ENCODE results near the gene UQCRHL. TPM values are rescaled to one million over a fixed set of nuclear protein-coding genes. Genes with fewer than 3 reads are reported as not detected.

The UQCRHL gene
- total and polyA plus RNA-seq, 2 of the 4 experiments (the other 2 are of a cell fraction), result 1.4 to 2.4 TPM

DNA sequence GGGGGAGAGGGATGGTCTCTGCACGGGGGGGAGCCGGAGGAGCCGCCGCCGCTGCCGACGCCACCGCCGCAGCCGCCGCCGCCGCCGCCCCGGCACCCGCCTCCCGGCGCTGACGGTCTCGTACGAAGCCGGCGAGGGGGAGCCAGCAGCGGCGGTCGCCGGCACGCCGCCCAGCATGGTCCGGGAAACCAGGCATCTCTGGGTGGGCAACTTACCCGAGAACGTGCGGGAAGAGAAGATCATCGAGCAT lies 40.4 kb upstream of the UQCRHL start:
- no peaks in the 10 kb centered on the region for H3K4me1 ChIP-seq (ENCODE audit: control insufficient read depth, insufficient read depth, low read length)
- H3K4me3 ChIP-seq (ENCODE audit: insufficient read depth, low read depth, low read length), result peak overlapping the region; percentile 94
- H4K20me1 ChIP-seq (ENCODE audit: insufficient read depth, low read length), result peaks cover 26% of the 10 kb centered on the region
- H2AK9ac ChIP-seq (replicated peaks; ENCODE audit: low read depth, low read length, poor library complexity), result peak overlapping the region; percentile 94
- no peak overlapping the region for H4K91ac ChIP-seq (ENCODE audit: insufficient read depth, low read depth, low read length)
- intact Hi-C loops (cut with micrococcal nuclease), result loop anchor here (1.0 to 5.0 kb wide), 3 partner anchors 39 to 146 kb away; no protein-coding TSS in a partner anchor
- H3K9me1 ChIP-seq (ENCODE audit: insufficient read depth, low read length), result 0 out of 2 replicates have a peak, but pooled peaks cover 1% of the 10 kb centered on the region
- peaks cover 7 to 27% of the 10 kb centered on the region in 2 experiments for H3K79me1 ChIP-seq (ENCODE audit: low read depth in 1 of 2, low read length in 2 of 2)
- H3K56ac ChIP-seq (ENCODE audit: extremely low read depth, insufficient read depth, low read length), result no peak overlapping the region
- peak overlapping the region; percentile 79 for H2BK5ac ChIP-seq (ENCODE audit: low read depth, low read length, poor library complexity, severe bottlenecking)
- no peaks in the 10 kb centered on the region for H3K9me3 ChIP-seq (ENCODE audit: control insufficient read depth, insufficient read depth, low read length)
- no peak overlapping the region for H4K8ac ChIP-seq (ENCODE audit: low read depth in 2 of 2, low read length in 2 of 2)
- ChIA-PET CTCF (interaction anchor here (1.5 kb wide), 1 partner anchor 128 kb away, joined by 3 read pairs; the partner anchor contains the start of gene ZBTB17), POLR2A (ENCODE audit: unreplicated experiment) (no interaction called here)
- peak overlapping the region; percentile 64; the same call in 1 of the 2 replicates for H3K14ac ChIP-seq (replicated peaks; ENCODE audit: low read depth, low read length)
- dilution Hi-C loops (cut with HindIII; ENCODE audit: low sequenced_read_pairs, unreplicated experiment), result no loop called here
- no peak overlapping the region for H4K5ac ChIP-seq (ENCODE audit: low read depth, low read length)
- DNase-seq (no peak), ATAC-seq (ENCODE audit: low read depth) (no peak)
- H3K27me3 ChIP-seq (ENCODE audit: control insufficient read depth, insufficient read depth, low read length), result no peaks in the 10 kb centered on the region
- no peaks in the 10 kb centered on the region for H3K36me3 ChIP-seq (ENCODE audit: control insufficient read depth, insufficient read depth, low read length)
- H2AFZ ChIP-seq (replicated peaks; ENCODE audit: low read length, poor library complexity), result peak overlapping the region; percentile 88
- 0 out of 2 replicates have a peak overlapping the region, but pooled peaks have one; percentile 37 for H3K4ac ChIP-seq (ENCODE audit: low read depth, low read length)
- no peak overlapping the region for H3K18ac ChIP-seq (ENCODE audit: low read depth, low read length)
- peak overlapping the region; percentile 56; the same call in 1 of the 2 replicates for H2AK5ac ChIP-seq (ENCODE audit: low read depth, low read length)
- H2BK120ac ChIP-seq (ENCODE audit: low read depth, low read length), result no peak overlapping the region
- peak overlapping the region; percentile 99 for H3K9ac ChIP-seq (ENCODE audit: low read depth, low read length)
- H3K23ac ChIP-seq (ENCODE audit: low read depth, low read length), result peak overlapping the region; percentile 84; the same call in 1 of the 2 replicates
- peak overlapping the region; percentile 88 for H3K27ac ChIP-seq (ENCODE audit: insufficient read depth, low read length)
- in situ Hi-C loops (cut with MboI; ENCODE audit: low sequenced_read_pairs), result no loop called here
- TF ChIP-seq MAZ (IDR thresholded peaks at IDR 0.05; ENCODE audit: borderline replicate concordance, low read depth, low read length) (no peak), BHLHE40 (IDR thresholded peaks at IDR 0.05; ENCODE audit: low read depth, low read length) (no peak), RFX5 (IDR thresholded peaks at IDR 0.05; ENCODE audit: low read depth, low read length) (no peak), POLR2A (IDR thresholded peaks at IDR 0.05; ENCODE audit: low read depth, low read length) (no peak; the same call in 1 of the 2 replicates), NFE2L2 (IDR thresholded peaks at IDR 0.05; ENCODE audit: low read depth, low read length) (no peak), FOS (IDR thresholded peaks at IDR 0.05; ENCODE audit: low read depth, low read length) (no peak), CHD1 (IDR thresholded peaks at IDR 0.05; ENCODE audit: low read depth, low read length) (no peak), RCOR1 (IDR thresholded peaks at IDR 0.05; ENCODE audit: insufficient replicate concordance, low read length) (no peak), CEBPB (IDR thresholded peaks at IDR 0.05; ENCODE audit: low read depth, low read length) (no peak), RAD21 (IDR thresholded peaks at IDR 0.05; ENCODE audit: low read length) (no peak)
- TF ChIP-seq, protein P1, sequence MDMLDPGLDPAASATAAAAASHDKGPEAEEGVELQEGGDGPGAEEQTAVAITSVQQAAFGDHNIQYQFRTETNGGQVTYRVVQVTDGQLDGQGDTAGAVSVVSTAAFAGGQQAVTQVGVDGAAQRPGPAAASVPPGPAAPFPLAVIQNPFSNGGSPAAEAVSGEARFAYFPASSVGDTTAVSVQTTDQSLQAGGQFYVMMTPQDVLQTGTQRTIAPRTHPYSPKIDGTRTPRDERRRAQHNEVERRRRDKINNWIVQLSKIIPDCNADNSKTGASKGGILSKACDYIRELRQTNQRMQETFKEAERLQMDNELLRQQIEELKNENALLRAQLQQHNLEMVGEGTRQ (IDR thresholded peaks at IDR 0.05; ENCODE audit: low read depth, low read length), result no peak
- TF ChIP-seq, protein P2, sequence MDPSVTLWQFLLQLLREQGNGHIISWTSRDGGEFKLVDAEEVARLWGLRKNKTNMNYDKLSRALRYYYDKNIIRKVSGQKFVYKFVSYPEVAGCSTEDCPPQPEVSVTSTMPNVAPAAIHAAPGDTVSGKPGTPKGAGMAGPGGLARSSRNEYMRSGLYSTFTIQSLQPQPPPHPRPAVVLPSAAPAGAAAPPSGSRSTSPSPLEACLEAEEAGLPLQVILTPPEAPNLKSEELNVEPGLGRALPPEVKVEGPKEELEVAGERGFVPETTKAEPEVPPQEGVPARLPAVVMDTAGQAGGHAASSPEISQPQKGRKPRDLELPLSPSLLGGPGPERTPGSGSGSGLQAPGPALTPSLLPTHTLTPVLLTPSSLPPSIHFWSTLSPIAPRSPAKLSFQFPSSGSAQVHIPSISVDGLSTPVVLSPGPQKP (IDR thresholded peaks at IDR 0.05; ENCODE audit: borderline replicate concordance, low read depth, low read length), result no peak
- TF ChIP-seq, protein P3, sequence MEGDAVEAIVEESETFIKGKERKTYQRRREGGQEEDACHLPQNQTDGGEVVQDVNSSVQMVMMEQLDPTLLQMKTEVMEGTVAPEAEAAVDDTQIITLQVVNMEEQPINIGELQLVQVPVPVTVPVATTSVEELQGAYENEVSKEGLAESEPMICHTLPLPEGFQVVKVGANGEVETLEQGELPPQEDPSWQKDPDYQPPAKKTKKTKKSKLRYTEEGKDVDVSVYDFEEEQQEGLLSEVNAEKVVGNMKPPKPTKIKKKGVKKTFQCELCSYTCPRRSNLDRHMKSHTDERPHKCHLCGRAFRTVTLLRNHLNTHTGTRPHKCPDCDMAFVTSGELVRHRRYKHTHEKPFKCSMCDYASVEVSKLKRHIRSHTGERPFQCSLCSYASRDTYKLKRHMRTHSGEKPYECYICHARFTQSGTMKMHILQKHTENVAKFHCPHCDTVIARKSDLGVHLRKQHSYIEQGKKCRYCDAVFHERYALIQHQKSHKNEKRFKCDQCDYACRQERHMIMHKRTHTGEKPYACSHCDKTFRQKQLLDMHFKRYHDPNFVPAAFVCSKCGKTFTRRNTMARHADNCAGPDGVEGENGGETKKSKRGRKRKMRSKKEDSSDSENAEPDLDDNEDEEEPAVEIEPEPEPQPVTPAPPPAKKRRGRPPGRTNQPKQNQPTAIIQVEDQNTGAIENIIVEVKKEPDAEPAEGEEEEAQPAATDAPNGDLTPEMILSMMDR (conservative IDR thresholded peaks at IDR 0.05; ENCODE audit: low read depth, low read length), result no peak
- WGBS, 2 experiments (ENCODE audit: extremely low coverage in 2 of 2, insufficient read length in 1 of 2), result no CpG with 5 or more reads among the region's 34 CpGs
- H2BK15ac ChIP-seq (ENCODE audit: low read depth, low read length), result no peak overlapping the region
- peak overlapping the region; percentile 33; the same call in 1 of the 2 replicates for H3K4me2 ChIP-seq (ENCODE audit: low read depth, low read length)
- BruUV-seq (replicated peaks), result no TSS peak
- no peak overlapping the region for H2BK20ac ChIP-seq (ENCODE audit: low read depth, low read length)

Data from IMR-90 (cell line).